Measurements from ENCODE around the gene CATSPER3. TPM values are rescaled to one million over a fixed set of nuclear protein-coding genes. Genes with fewer than 3 reads are reported as not detected.
"Not testable (repeated sequence)": the region's sequence is repeated elsewhere in the genome, so short reads cannot be mapped to it uniquely, and the experiment has no call there.

CATSPER3 gene
- total RNA-seq, 1 donor from 2014 or later = 1.0 TPM

- no peak for DNase-seq (ENCODE audit: low spot score)
Measured at GRCh38 chr5:134975078-134975715, 7.5 kb downstream of the CATSPER3 start.

GRCh38 chr5:134975843-134976242, 8.1 kb downstream of the CATSPER3 start:
- DNase-seq (ENCODE audit: low spot score) = no peak

GRCh38 chr5:134976841-134977240, 9.1 kb downstream of the CATSPER3 start:
- no peak for DNase-seq (ENCODE audit: low spot score)

- no peak for DNase-seq (ENCODE audit: low spot score)
Measured at GRCh38 chr5:134979416-134979815, 11.7 kb downstream of the CATSPER3 start.

- DNase-seq (ENCODE audit: low spot score) = no peak
Measured at GRCh38 chr5:134982230-134982629, 14.5 kb downstream of the CATSPER3 start.

GRCh38 chr5:134989266-134989830, 21.6 kb downstream of the CATSPER3 start:
- DNase-seq (ENCODE audit: low spot score) = no peak

- not testable (repeated sequence) for DNase-seq (ENCODE audit: low spot score)
Measured at GRCh38 chr5:134990183-134990582, 22.5 kb downstream of the CATSPER3 start.

GRCh38 chr5:134992148-134992547, 24.4 kb downstream of the CATSPER3 start:
- no peak for DNase-seq (ENCODE audit: low spot score)

- DNase-seq (ENCODE audit: low spot score) = no peak
Measured at GRCh38 chr5:134993161-134993560, 25.5 kb downstream of the CATSPER3 start.

GRCh38 chr5:134994560-134995156, 27.0 kb downstream of the CATSPER3 start:
- DNase-seq (ENCODE audit: low spot score) = no peak

GRCh38 chr5:134995850-134996402, 28.2 kb downstream of the CATSPER3 start:
- DNase-seq (ENCODE audit: low spot score) = no peak

- no peak for DNase-seq (ENCODE audit: low spot score)
Measured at GRCh38 chr5:134997015-134997414, 29.3 kb downstream of the CATSPER3 start.

GRCh38 chr5:134998068-134998467, 30.4 kb downstream of the CATSPER3 start:
- DNase-seq (ENCODE audit: low spot score) = not testable (repeated sequence)

GRCh38 chr5:135004376-135004775, 36.7 kb downstream of the CATSPER3 start:
- DNase-seq (ENCODE audit: low spot score) = no peak

- no peak for DNase-seq (ENCODE audit: low spot score)
Measured at GRCh38 chr5:135005076-135005475, 37.4 kb downstream of the CATSPER3 start.

GRCh38 chr5:135007305-135007704, 39.6 kb downstream of the CATSPER3 start:
- no peak for DNase-seq (ENCODE audit: low spot score)

- DNase-seq (ENCODE audit: low spot score) = no peak
Measured at GRCh38 chr5:135007749-135008363, 40.1 kb downstream of the CATSPER3 start.

GRCh38 chr5:135008556-135008955, 40.8 kb downstream of the CATSPER3 start:
- no peak for DNase-seq (ENCODE audit: low spot score)

- DNase-seq (ENCODE audit: low spot score) = no peak
Measured at GRCh38 chr5:135008981-135009735, 41.5 kb downstream of the CATSPER3 start.

GRCh38 chr5:135009736-135010501, 42.2 kb downstream of the CATSPER3 start:
- no peak for DNase-seq (ENCODE audit: low spot score)
